HG02642 (cell line): ENCODE measurements around the gene ZDHHC19.
"Not testable (repeated sequence)": the region's sequence is repeated elsewhere in the genome, so short reads cannot be mapped to it uniquely, and the experiment has no call there.

Experiments used
- ATAC-seq: cut with Tn5 transposase; IDR thresholded peaks from one replicate; pipeline ENCODE4 v1.9.1; 2021; ENCODE audit warnings: mild to moderate bottlenecking; ENCODE audit not compliant: unreplicated experiment, poor library complexity

Gene ZDHHC19

GRCh38 chr3:196225763-196226364, 14.7 kb upstream of the ZDHHC19 start:
- no peak for ATAC-seq

DNA sequence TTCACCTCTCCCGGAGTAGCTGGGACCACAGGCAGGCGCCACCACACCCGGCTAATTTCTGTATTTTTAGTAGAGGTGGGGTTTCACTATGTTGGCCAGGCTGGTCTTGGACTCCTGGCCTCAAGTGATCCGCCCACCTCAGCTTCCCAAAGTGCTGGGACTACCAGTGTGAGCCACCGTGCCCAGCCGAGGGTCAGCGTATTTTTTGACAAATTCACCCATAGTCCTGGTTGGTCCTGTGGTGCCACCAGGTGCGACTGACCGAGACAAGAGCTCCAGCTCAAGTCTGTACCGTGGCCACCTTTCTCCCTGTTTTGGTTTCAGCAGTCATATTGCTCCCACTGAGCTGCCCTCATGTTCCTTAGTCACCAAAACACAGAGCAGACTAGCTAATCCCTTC, 13.9 kb upstream of the ZDHHC19 start:
- ATAC-seq, result no peak

DNA sequence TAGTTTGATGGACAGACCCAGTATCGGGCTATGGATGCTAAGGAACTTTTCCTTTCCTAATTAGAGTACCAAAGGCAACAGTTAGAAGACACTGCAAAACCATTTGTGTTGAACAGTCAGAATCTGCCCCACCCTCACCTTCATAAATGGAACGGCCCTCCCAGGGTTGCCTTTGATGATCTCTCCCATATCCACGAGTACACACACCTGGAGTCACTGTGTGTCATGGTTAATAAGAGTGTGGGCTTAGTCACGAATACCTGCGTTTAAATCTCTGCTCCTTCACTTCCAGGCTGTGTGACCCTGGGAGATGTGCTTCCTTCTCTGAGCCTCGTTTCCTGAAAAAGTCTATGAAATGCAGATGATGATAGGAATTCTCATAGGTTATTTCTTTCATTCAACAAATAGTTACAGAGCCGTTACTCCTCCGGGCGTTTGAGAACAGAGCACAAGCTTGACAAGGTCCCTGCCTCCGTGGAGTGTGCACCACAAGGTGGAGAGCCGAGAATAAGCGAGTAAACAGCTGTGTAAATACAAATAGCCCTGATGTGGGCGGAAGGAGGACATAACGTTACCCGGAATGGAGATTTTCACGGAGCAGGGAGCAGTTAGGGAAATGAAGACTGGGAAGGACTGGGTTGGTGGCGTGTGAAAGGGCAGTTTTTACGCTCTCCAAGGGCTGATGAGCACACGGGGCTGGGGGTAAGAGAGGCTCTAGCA, 11.8 kb upstream of the ZDHHC19 start:
- no peak for ATAC-seq

DNA sequence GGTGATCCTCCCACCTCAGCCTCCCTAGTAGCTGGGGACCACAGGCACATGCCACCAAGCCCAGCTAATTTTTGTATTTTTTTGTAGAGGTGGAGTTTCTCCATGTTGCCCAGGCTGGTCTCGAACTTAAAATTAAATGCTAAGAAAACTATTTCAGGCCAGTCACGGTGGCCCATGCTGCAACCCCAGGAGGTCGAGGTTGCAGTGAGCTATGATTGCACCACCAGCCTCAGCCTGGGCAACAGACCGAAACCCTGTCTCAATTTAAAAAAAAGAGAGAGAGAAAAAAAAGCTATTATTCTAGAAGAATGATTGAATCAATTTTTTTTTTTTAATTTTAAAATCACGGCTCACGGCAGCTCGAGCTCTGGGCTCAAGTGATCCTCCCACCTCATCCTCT, 9.8 kb upstream of the ZDHHC19 start:
- no peak for ATAC-seq

DNA sequence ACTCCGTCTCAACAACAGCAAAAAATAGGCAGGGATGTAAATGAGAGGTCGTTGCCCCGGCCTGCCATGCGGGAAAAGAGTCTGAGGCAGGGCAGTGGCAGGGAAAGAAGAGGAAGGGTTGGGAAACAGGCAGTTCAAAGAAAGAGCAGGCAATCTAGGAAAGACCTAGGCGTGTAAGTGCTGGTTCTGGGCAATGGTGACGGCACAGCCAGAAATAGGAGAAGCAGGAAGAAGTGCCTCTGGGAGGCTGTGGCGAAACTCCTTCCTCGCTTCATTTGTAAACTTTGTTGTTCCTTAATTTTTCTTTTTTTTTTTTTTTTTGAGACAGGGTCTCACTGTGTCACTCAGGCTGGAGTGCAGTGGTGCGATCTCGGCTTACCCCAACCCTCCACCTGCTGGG, 9.4 kb upstream of the ZDHHC19 start:
- ATAC-seq, result no peak

DNA sequence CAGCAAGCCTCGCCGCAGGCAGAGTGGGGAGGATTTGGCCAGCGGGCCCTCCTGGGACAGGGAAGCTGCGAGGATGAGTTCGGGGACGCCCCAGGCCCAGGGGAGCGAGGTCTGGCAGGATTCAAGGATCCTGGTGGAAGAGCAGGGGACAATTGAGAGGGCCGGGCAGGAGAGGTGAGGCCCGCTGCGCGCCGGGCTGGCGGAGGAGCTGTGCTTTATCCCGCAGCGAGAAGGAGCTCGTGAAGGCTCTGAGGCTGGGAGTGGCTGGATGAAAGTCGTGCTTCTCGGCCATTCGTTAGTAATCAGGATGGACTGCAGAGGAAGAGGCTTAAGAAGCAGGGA, 8.7 kb upstream of the ZDHHC19 start:
- ATAC-seq, result no peak

GRCh38 chr3:196219194-196219969, 8.2 kb upstream of the ZDHHC19 start:
- ATAC-seq, result peak; percentile 61

DNA sequence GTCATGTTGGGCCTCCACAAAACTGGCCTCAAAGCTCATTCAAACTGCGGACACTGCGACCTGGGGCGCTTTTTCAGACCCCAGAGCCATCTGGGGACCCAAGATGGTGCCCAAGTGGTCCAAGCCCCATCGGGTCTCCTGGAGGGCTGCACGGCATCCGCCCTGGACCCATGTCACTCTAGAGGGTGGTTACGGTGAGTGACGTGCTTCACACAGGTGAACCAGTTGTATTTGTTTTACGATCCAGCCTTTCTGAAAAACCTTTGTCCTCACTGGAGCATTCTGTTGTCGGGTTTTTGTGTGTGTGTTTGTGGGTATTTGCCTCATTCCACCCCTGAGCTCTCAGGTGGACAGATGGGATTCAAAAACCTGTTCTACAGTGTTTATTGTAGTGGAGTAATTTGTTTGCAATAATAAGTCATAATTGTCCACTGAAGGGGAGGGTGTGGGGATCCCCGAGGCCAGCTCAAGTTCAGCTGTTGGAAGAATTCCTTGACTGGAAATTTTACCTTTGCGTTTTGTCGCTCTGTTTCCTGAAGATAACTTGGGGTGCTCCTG, 7.0 kb upstream of the ZDHHC19 start:
- ATAC-seq, result no peak

- ATAC-seq, result no peak
Measured at GRCh38 chr3:196217307-196218154, 6.3 kb upstream of the ZDHHC19 start.

DNA sequence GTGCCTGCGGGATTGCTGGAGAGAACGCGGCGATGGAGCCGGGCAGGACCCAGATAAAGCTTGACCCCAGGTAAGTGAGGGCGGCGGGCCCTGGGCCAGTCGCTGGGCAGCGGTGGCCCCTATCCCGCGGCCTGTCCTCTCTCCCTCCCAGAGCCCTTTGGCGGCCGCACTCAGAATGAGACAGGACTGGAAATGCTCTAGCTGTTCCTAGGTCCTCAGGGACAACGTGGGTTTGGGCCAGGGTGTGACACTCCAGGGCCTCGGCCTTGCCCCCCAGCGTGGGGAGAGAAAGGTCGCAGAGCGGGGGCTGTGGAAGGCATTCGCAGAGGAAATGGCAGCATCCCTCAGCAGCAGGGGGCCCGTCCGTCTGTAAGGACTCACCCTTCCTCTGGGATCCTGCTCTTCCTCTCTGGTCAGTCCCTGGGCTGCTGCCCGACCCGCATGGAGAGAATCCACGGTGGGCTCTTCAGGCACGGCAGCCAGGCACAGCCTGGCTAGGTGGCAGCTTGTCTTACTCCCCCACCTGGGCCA, 5.5 kb upstream of the ZDHHC19 start:
- ATAC-seq, result no peak

GRCh38 chr3:196216089-196216564, 4.9 kb upstream of the ZDHHC19 start, which contains the start of gene SLC51A:
SLC51A (plus strand) TSS chr3:196216534; CDS start chr3:196216713, 179 bp downstream.
- ATAC-seq, result no peak

DNA sequence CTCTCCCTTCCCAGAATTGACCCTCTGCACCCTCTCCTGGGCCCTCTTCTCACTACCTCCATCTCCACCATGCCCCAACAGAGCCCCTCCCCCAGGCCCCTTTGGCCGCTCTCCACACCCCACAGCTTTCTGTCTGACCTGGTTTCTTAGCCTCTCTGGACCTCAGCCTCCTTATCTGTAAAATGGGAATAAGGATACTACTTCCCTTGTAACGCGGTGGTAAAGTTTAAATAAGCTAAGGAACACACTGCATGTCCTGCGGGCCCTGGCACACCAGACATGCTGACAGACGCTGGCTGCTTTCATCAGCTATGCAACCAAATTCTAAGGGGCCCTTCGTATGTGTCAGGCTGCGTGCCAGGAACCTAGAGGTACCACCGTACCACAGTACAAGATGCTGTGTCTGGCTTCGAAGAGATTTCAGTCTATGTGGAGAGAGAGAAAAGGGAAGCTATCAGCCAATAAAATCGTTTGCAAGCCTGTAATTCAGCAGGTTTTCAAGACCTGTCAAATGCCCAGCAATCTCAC, 4.4 kb upstream of the ZDHHC19 start:
- ATAC-seq, result no peak

GRCh38 chr3:196214783-196215441, 3.7 kb upstream of the ZDHHC19 start:
- ATAC-seq, result no peak

- ATAC-seq, result not testable (repeated sequence)
Measured at GRCh38 chr3:196209944-196210672, 1.1 kb downstream of the ZDHHC19 start.

DNA sequence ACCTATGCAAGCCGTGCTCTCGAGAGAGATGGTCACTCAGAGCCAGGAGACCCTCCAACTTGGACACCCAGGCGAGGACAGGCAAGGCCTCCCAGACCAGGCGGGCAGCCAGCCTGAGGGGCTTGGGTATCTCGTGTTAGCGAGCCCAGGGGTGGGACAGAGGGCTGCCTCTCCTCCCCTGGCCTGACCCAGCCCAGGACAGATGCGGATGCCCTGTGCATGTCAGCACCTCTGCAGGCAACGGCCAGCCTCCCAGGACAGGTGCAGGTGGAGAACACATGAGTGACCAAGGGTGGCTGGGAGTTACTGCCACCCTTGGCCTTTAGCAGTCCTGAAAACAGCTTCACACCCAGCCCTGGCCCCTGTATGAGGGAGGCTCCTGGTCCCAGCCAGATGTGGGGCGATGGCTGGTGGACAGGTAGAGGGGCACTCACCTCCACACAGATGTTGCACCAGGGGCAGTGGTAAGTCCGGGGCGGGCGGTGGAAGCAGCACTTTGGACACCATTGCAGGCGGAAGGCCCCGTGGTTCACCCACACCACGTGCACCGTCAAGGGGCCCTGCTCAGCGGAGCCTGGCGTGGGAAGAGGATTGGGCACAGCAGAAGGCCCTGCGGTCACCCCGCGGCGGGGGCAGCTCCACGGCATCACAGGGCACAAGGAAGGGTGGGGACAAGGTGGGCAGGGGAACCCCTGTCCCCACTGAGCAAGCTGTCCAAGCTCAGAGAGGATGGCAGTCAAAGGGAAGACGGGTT, 2.1 kb downstream of the ZDHHC19 start:
- no peak for ATAC-seq

GRCh38 chr3:196207833-196208607, 3.2 kb downstream of the ZDHHC19 start:
- ATAC-seq, result no peak
